ENCODE measurements around the gene SEPTIN10. TPM values are rescaled to one million over a fixed set of nuclear protein-coding genes. Genes with fewer than 3 reads are reported as not detected.

Gene SEPTIN10
- polyA plus RNA-seq, 3 donors, result 11.5 to 67.5 (median 42.7) TPM

GRCh38 chr2:109494351-109494750, 119.4 kb downstream of the SEPTIN10 start:
- no peak overlapping the region for H3K27ac ChIP-seq (ENCODE audit: low read depth, low read length)
- 82 to 91% (median 90%) methylated on average over 3 of the region's 3 CpGs for WGBS, 3 donors

DNA sequence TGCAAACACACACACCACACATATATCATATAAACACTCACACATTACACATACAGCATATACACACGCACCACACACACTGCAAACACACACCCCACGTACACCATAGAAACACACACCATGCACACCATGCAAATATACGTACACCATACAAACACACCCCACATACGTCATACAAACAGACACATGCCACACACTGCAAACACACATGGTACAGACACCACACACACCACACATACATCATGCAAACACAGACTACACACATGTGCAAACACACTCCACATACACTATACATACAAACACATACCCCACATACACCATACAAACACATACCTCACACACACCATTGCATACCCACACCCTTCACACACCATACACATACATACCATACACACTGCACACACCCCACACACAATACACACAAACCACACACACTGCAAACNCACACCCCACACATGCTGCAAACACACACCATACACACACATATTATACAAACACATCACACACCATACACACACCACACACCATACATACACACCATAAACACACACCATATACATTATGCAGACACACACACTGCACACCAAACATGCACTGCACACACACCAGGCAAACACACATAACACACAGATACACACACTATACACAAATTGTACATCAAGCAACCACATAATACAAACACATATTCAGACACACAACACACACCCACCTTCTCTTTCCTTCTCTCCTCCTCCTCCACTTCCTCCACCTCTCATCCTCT, 120.4 kb downstream of the SEPTIN10 start:
- WGBS, 3 donors, result 67 to 97% (median 88%) methylated on average over 4 of the region's 4 CpGs
- no peak overlapping the region for H3K27ac ChIP-seq (ENCODE audit: low read depth, low read length)

Other genes with a start within 250 kb of the SEPTIN10 start
- gene SOWAHC, start 398 bp upstream of the SEPTIN10 start, polyA plus RNA-seq, result 1 to 10 TPM; 1.8 to 6.0 (median 5.3) TPM
- gene RGPD5, start 180.3 kb upstream of the SEPTIN10 start, polyA plus RNA-seq, result 1 to 10 TPM; 4.1 to 7.1 (median 6.6) TPM